ENCODE results near the gene AADAC. TPM values are rescaled to one million over a fixed set of nuclear protein-coding genes. Genes with fewer than 3 reads are reported as not detected.

The AADAC gene
- polyA plus RNA-seq (2012; ENCODE audit: insufficient read length, low read depth) = not detected

GRCh38 chr3:151813799-151814198, at the start of gene AADAC:
Gene AADAC (plus strand): TSS chr3:151814116. CDS start chr3:151814163, 47 bp downstream.
- TF ChIP-seq POLR2AphosphoS5 (IDR thresholded peaks at IDR 0.05; ENCODE audit: low read depth, low read length) = no peak
- no peak for TF ChIP-seq REST (IDR thresholded peaks at IDR 0.05; ENCODE audit: insufficient read depth in 1 of 2, low read depth in 2 of 2, low read length in 2 of 2)
- TF ChIP-seq FOXP2 (optimal IDR thresholded peaks at IDR 0.05; ENCODE audit: borderline replicate concordance, extremely low read depth, extremely low read length, insufficient read depth) = no peak

- TF ChIP-seq POLR2AphosphoS5 (IDR thresholded peaks at IDR 0.05; ENCODE audit: low read depth, low read length) = no peak
- no peak for TF ChIP-seq SIN3A (IDR thresholded peaks at IDR 0.05; ENCODE audit: borderline replicate concordance, insufficient read depth, low read length)
- no peak for TF ChIP-seq TAF1 (IDR thresholded peaks at IDR 0.05; ENCODE audit: borderline replicate concordance, insufficient read depth, low read length)
- TF ChIP-seq FOXP2 (optimal IDR thresholded peaks at IDR 0.05; ENCODE audit: borderline replicate concordance, extremely low read depth, extremely low read length, insufficient read depth) = no peak
- no peak for TF ChIP-seq REST (IDR thresholded peaks at IDR 0.05; ENCODE audit: insufficient read depth in 1 of 2, low read depth in 2 of 2, low read length in 2 of 2)
Observed at GRCh38 chr3:151765685-151766084, 48.2 kb upstream of the AADAC start.

GRCh38 chr3:151766454-151766853, 47.5 kb upstream of the AADAC start:
- TF ChIP-seq TAF1 (IDR thresholded peaks at IDR 0.05; ENCODE audit: borderline replicate concordance, insufficient read depth, low read length) (no peak), REST (IDR thresholded peaks at IDR 0.05; ENCODE audit: insufficient read depth in 1 of 2, low read depth in 2 of 2, low read length in 2 of 2) (no peak), FOXP2 (optimal IDR thresholded peaks at IDR 0.05; ENCODE audit: borderline replicate concordance, extremely low read depth, extremely low read length, insufficient read depth) (no peak), SIN3A (IDR thresholded peaks at IDR 0.05; ENCODE audit: borderline replicate concordance, insufficient read depth, low read length) (no peak), POLR2AphosphoS5 (IDR thresholded peaks at IDR 0.05; ENCODE audit: low read depth, low read length) (no peak)

- TF ChIP-seq FOXP2 (optimal IDR thresholded peaks at IDR 0.05; ENCODE audit: borderline replicate concordance, extremely low read depth, extremely low read length, insufficient read depth) (no peak), POLR2AphosphoS5 (IDR thresholded peaks at IDR 0.05; ENCODE audit: low read depth, low read length) (no peak), TAF1 (IDR thresholded peaks at IDR 0.05; ENCODE audit: borderline replicate concordance, insufficient read depth, low read length) (no peak), SIN3A (IDR thresholded peaks at IDR 0.05; ENCODE audit: borderline replicate concordance, insufficient read depth, low read length) (no peak), REST (IDR thresholded peaks at IDR 0.05; ENCODE audit: insufficient read depth in 1 of 2, low read depth in 2 of 2, low read length in 2 of 2) (no peak)
Observed at GRCh38 chr3:151768393-151768930, 45.5 kb upstream of the AADAC start.

- TF ChIP-seq POLR2AphosphoS5 (IDR thresholded peaks at IDR 0.05; ENCODE audit: low read depth, low read length) (no peak), REST (IDR thresholded peaks at IDR 0.05; ENCODE audit: insufficient read depth in 1 of 2, low read depth in 2 of 2, low read length in 2 of 2) (no peak), FOXP2 (optimal IDR thresholded peaks at IDR 0.05; ENCODE audit: borderline replicate concordance, extremely low read depth, extremely low read length, insufficient read depth) (no peak), TAF1 (IDR thresholded peaks at IDR 0.05; ENCODE audit: borderline replicate concordance, insufficient read depth, low read length) (no peak), SIN3A (IDR thresholded peaks at IDR 0.05; ENCODE audit: borderline replicate concordance, insufficient read depth, low read length) (no peak)
Observed at GRCh38 chr3:151769175-151769574, 44.7 kb upstream of the AADAC start.
